Measurements from ENCODE around the gene OR1F1.

Gene OR1F1

GRCh38 chr16:3148256-3149192 is 39.5 kb upstream of the OR1F1 start:
- TF ChIP-seq ZBTB7A (IDR thresholded peaks at IDR 0.05; ENCODE audit: low read depth) (no peak), CREB1 (IDR thresholded peaks at IDR 0.05; ENCODE audit: low read depth) (no peak), MAX (IDR thresholded peaks at IDR 0.05) (no peak), REST (IDR thresholded peaks at IDR 0.05; ENCODE audit: low read depth) (no peak), CEBPB (IDR thresholded peaks at IDR 0.05) (no peak), NFIC (IDR thresholded peaks at IDR 0.05) (no peak), RAD21 (IDR thresholded peaks at IDR 0.05; ENCODE audit: low read depth) (no peak), FOXM1 (IDR thresholded peaks at IDR 0.05; ENCODE audit: borderline replicate concordance, low read depth) (no peak), TAF1 (IDR thresholded peaks at IDR 0.05; ENCODE audit: low read depth) (no peak), YY1 (IDR thresholded peaks at IDR 0.05; ENCODE audit: low read depth) (no peak), TEAD4 (IDR thresholded peaks at IDR 0.05) (no peak), TCF12 (IDR thresholded peaks at IDR 0.05; ENCODE audit: low read depth) (no peak), EGR1 (IDR thresholded peaks at IDR 0.05) (no peak), EP300 (IDR thresholded peaks at IDR 0.05; ENCODE audit: borderline replicate concordance) (no peak), USF1 (IDR thresholded peaks at IDR 0.05) (no peak)

- no peak for TF ChIP-seq EP300 (IDR thresholded peaks at IDR 0.05; ENCODE audit: borderline replicate concordance)
- TF ChIP-seq CEBPB (IDR thresholded peaks at IDR 0.05) = no peak
- no peak for TF ChIP-seq TEAD4 (IDR thresholded peaks at IDR 0.05)
- no peak for TF ChIP-seq RAD21 (IDR thresholded peaks at IDR 0.05; ENCODE audit: low read depth)
Observed at GRCh38 chr16:3149193-3149530, 38.8 kb upstream of the OR1F1 start.

- TF ChIP-seq MAX (IDR thresholded peaks at IDR 0.05) (0 out of 2 replicates have a peak, but pooled peaks have one; percentile 15), CEBPB (IDR thresholded peaks at IDR 0.05) (no peak), RAD21 (IDR thresholded peaks at IDR 0.05; ENCODE audit: low read depth) (peak; percentile 19; the same call in 1 of the 2 replicates), YY1 (IDR thresholded peaks at IDR 0.05; ENCODE audit: low read depth) (peak; percentile 83), NFIC (IDR thresholded peaks at IDR 0.05) (no peak)
Observed at GRCh38 chr16:3149630-3150345, 38.2 kb upstream of the OR1F1 start.

- TF ChIP-seq ZBTB7A (IDR thresholded peaks at IDR 0.05; ENCODE audit: low read depth) = peak; percentile 25; the same call in 1 of the 2 replicates
- peak; percentile 43 for TF ChIP-seq MAX (IDR thresholded peaks at IDR 0.05)
- peak; percentile 50 for TF ChIP-seq TCF12 (IDR thresholded peaks at IDR 0.05; ENCODE audit: low read depth)
- no peak for TF ChIP-seq FOXM1 (IDR thresholded peaks at IDR 0.05; ENCODE audit: borderline replicate concordance, low read depth)
- peak; percentile 26; the same call in 1 of the 2 replicates for TF ChIP-seq CEBPB (IDR thresholded peaks at IDR 0.05)
- peak; percentile 22; the same call in 1 of the 2 replicates for TF ChIP-seq NFIC (IDR thresholded peaks at IDR 0.05)
- no peak for TF ChIP-seq CREB1 (IDR thresholded peaks at IDR 0.05; ENCODE audit: low read depth)
- no peak for TF ChIP-seq TAF1 (IDR thresholded peaks at IDR 0.05; ENCODE audit: low read depth)
- TF ChIP-seq USF1 (IDR thresholded peaks at IDR 0.05) = peak; percentile 35
- TF ChIP-seq TEAD4 (IDR thresholded peaks at IDR 0.05) = peak; percentile 92
- peak; percentile 15; the same call in 1 of the 2 replicates for TF ChIP-seq YY1 (IDR thresholded peaks at IDR 0.05; ENCODE audit: low read depth)
Observed at GRCh38 chr16:3150346-3151218, 37.4 kb upstream of the OR1F1 start.

- TF ChIP-seq USF1 (IDR thresholded peaks at IDR 0.05) = no peak
Observed at GRCh38 chr16:3152027-3152276, 36.1 kb upstream of the OR1F1 start.

GRCh38 chr16:3152277-3152990 is 35.6 kb upstream of the OR1F1 start:
- TF ChIP-seq USF1 (IDR thresholded peaks at IDR 0.05) (no peak; the same call in 1 of the 2 replicates), TCF12 (IDR thresholded peaks at IDR 0.05; ENCODE audit: low read depth) (peak; percentile 46; the same call in 1 of the 2 replicates), CEBPB (IDR thresholded peaks at IDR 0.05) (peak; percentile 54; the same call in 1 of the 2 replicates), MAX (IDR thresholded peaks at IDR 0.05) (peak; percentile 45; the same call in 1 of the 2 replicates), FOXM1 (IDR thresholded peaks at IDR 0.05; ENCODE audit: borderline replicate concordance, low read depth) (no peak), EGR1 (IDR thresholded peaks at IDR 0.05) (peak; percentile 68), YY1 (IDR thresholded peaks at IDR 0.05; ENCODE audit: low read depth) (peak; percentile 57; the same call in 1 of the 2 replicates), TAF1 (IDR thresholded peaks at IDR 0.05; ENCODE audit: low read depth) (peak; percentile 39; the same call in 1 of the 2 replicates), RAD21 (IDR thresholded peaks at IDR 0.05; ENCODE audit: low read depth) (peak; percentile 57), TEAD4 (IDR thresholded peaks at IDR 0.05) (peak; percentile 93), CREB1 (IDR thresholded peaks at IDR 0.05; ENCODE audit: low read depth) (no peak), REST (IDR thresholded peaks at IDR 0.05; ENCODE audit: low read depth) (no peak)
